Esophagus squamous epithelium (tissue), 5 donors: Measurements from ENCODE around the gene SHISA8. TPM values are rescaled to one million over a fixed set of nuclear protein-coding genes. Genes with fewer than 3 reads are reported as not detected.

Experiments used
- DNase-seq: peaks from one replicate; lab custom pipeline; 2025; lab: John Stamatoyannopoulos, UW
- H3K27ac ChIP-seq, 4 donors: fragments of 200-600 bp; sonication (generic); one replicate each; pipeline ENCODE4 v1.5.1; 2016 to 2019; ENCODE audit warnings: mild to moderate bottlenecking in 1 of 4
- H3K27me3 ChIP-seq, 4 donors: fragments of 200-600 bp; sonication (generic); 1 replicate in 3 of 4; 2 replicates in 1 of 4; pipeline versions ENCODE4 v1.5.1 to v1.6.0; 2017 to 2021; ENCODE audit warnings: antibody characterized with exemption in 1 of 4
- H3K36me3 ChIP-seq, 3 donors: fragments of 200-600 bp; sonication (generic); one replicate each; pipeline ENCODE4 v1.5.1; 2016 to 2019
- H3K4me1 ChIP-seq, 3 donors: fragments of 200-600 bp; sonication (generic); one replicate each; pipeline ENCODE4 v1.5.1; 2017 to 2019
- H3K4me3 ChIP-seq, 4 donors: fragments of 200-600 bp; sonication (generic); 1 replicate in 3 of 4; 2 replicates in 1 of 4; pipeline ENCODE4 v1.5.1; 2016 to 2019; ENCODE audit warnings: mild to moderate bottlenecking in 2 of 4, moderate library complexity in 1 of 4
- H3K9me3 ChIP-seq, 3 donors: fragments of 200-600 bp; sonication (generic); one replicate each; pipeline ENCODE4 v1.5.1; 2016 to 2019
- POLR2A ChIP-seq, 4 donors: fragments of 450-650 bp; IDR thresholded peaks; one replicate each; pipeline ENCODE4 v1.6.1; 2017; ENCODE audit warnings: antibody characterized with exemption in 4 of 4, mild to moderate bottlenecking in 4 of 4, moderate library complexity in 3 of 4
- WGBS, 2 donors: methylation state at CpG; one replicate each; pipeline ENCODE4 v1.1.5; 2018; 5-methylcytosine and 5-hydroxymethylcytosine counted together
- intact Hi-C: fragments of 100-400 bp; cut with DNase I; formaldehyde crosslinking; loops from one replicate; pipeline ENCODE4 v1.15.0; 2022
- total RNA-seq, 4 donors: library from RNA; depleted of rRNA; stranded (reverse); fragments of >200 nt; gene quantifications; one replicate each; pipeline ENCODE4 v1.1.0, GENCODE V29; 2016
- TF ChIP-seq, protein P1 (sequence below), 6 experiments: fragments of 450-650 bp in 4 of 6; fragments of 200-600 bp in 2 of 6; sonication (generic) in 2 of 6; IDR thresholded peaks; one replicate each; pipeline ENCODE4 v1.5.1; 2016 to 2019; ENCODE audit warnings: antibody characterized with exemption in 6 of 6, mild to moderate bottlenecking in 4 of 6, moderate library complexity in 4 of 6
- donor health status: DM: yes; HTN: yes; CAD: no.

SHISA8 gene
- not detected for total RNA-seq

DNA sequence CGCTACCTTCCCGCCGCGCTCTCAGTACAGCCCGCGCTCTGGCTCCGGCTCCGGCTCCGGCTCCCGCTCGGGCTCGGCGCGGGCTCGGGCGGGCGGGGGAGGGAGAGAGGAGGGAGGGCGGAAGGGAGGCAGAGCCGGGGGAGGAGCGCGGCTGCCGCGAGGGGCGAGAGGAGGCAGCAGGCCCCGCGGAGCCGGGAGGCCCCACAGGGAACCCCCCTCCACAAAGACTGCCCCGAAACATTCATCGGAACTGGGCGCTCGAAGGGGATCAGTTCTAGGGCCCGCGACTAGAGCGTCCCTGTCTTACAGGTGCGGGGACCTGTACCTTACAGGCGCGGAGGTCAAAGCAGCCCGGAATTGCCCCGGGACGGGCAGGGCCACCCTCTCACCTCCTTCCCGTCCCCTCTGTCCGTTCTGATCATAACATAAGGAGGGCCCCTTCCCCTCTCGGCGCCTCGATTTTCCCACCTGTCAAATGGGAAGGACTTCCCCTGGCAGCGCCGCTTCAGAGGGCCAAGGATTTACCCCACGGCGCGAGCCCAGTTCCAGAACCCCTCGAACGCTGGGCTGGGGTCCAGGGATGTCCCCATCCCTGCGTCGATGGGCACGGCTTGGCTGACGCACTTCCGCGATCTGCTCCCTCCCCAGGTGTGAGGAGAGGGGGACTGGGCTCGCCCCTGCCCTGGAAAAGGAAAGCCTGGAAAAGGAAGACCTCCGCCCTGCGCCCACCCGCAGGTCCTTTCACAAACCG lies at the start of gene SHISA8:
Gene SHISA8 (minus strand): TSS at position 40 of the 751 bp plus-strand sequence. CDS start 407 bp downstream, outside the sequence.
- DNase-seq: no peak
- Histone ChIP-seq H3K27me3 (peaks cover 29 to 100% (median 41%) of the 10 kb centered on the region in 4 donors), H3K4me3 (peak within 1 kb of the TSS; percentile 25 to 68 (median 40)), H3K4me1 (peaks cover 34 to 62% (median 45%) of the 10 kb centered on the region in 3 donors), H3K9me3 (no peaks in the 10 kb centered on the region), H3K36me3 (no peaks in the 10 kb centered on the region), H3K27ac (no peak within 1 kb of the TSS)
- 0 to 82% methylated on average over 2 to 3 of the region's 63 CpGs for WGBS, 2 donors
- intact Hi-C loops: no loop called here
- TF ChIP-seq, protein P1, sequence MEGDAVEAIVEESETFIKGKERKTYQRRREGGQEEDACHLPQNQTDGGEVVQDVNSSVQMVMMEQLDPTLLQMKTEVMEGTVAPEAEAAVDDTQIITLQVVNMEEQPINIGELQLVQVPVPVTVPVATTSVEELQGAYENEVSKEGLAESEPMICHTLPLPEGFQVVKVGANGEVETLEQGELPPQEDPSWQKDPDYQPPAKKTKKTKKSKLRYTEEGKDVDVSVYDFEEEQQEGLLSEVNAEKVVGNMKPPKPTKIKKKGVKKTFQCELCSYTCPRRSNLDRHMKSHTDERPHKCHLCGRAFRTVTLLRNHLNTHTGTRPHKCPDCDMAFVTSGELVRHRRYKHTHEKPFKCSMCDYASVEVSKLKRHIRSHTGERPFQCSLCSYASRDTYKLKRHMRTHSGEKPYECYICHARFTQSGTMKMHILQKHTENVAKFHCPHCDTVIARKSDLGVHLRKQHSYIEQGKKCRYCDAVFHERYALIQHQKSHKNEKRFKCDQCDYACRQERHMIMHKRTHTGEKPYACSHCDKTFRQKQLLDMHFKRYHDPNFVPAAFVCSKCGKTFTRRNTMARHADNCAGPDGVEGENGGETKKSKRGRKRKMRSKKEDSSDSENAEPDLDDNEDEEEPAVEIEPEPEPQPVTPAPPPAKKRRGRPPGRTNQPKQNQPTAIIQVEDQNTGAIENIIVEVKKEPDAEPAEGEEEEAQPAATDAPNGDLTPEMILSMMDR (IDR thresholded peaks at IDR 0.05): no peak

DNA sequence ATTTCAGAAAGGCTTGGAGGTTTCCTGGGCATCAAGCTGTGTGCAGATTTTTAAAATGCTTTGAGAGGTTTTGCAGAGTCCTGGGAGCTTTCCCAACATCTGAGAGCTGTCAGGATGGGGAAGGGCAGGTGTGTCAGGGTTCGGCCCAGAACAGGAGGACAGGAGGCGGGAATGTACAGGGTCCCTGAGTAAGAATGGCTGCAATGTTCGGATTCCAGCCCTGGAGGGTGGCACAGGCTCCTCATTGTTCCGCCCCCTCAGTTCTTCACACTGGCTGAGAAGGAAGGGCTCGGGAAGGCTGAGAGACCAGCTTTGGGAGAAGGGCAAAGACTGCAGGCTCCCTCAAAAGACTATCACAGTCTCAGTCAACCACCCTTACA lies 49.2 kb upstream of the SHISA8 start:
- Histone ChIP-seq H3K36me3 (no peaks in the 10 kb centered on the region), H3K9me3 (no peaks in the 10 kb centered on the region), H3K4me1 (no peaks in the 10 kb centered on the region), H3K4me3 (no peak overlapping the region), H3K27me3 (peaks cover 0 to 2% (median 0%) of the 10 kb centered on the region in 4 donors), H3K27ac (no peak overlapping the region)
- DNase-seq: no peak
- 43 to 60% methylated on average over 3 to 4 of the region's 5 CpGs for WGBS, 2 donors
- intact Hi-C loops: no loop called here
- TF ChIP-seq, protein P1 (IDR thresholded peaks at IDR 0.05): no peak
- TF ChIP-seq POLR2A (IDR thresholded peaks at IDR 0.05): no peak

DNA sequence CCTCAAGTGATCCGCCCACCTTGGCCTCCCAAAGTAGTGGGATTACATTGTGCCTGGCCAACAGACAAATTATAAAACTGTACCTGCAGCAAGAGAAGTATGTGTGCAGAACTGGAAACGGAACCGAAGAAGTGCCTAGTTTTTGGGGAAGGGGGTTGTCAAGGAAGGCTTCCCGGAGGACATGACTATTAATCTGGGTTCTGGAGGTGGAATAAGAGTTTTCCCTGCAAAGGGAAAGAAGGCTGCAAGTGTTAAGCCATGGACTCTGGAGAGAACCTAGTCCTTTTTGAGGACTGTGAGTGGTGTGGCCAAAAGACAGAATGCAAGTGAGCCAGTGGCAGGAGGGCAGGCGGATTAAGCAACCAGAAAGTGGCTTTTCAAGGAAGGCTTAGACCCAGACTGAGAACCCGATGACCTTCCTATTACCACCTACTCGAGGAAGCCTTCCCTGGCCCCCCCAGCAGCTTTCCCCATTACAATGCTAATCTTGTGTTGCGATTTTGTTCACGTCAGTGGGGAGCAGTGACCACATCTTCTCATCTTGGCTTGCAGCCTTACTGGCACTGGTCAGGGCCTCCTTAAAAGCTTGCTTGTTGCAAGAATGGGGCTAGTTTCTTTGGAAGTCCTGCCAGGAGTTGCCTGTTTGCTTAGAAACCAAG lies 48.7 kb upstream of the SHISA8 start:
- intact Hi-C loops: no loop called here
- Histone ChIP-seq H3K4me1 (no peaks in the 10 kb centered on the region), H3K9me3 (no peaks in the 10 kb centered on the region), H3K27ac (no peak overlapping the region), H3K27me3 (no peaks in the 10 kb centered on the region), H3K36me3 (no peaks in the 10 kb centered on the region), H3K4me3 (no peak overlapping the region)
- TF ChIP-seq, protein P1 (IDR thresholded peaks at IDR 0.05): no peak
- no peak for TF ChIP-seq POLR2A (IDR thresholded peaks at IDR 0.05)
- no peak for DNase-seq
- 67 to 73% methylated on average over 7 to 9 of the region's 9 CpGs for WGBS, 2 donors

GRCh38 chr22:41957941-41958556 lies 43.2 kb upstream of the SHISA8 start:
- no peak for DNase-seq
- Histone ChIP-seq H3K36me3 (no peaks in the 10 kb centered on the region), H3K4me1 (peaks cover 6 to 10% (median 8%) of the 10 kb centered on the region in 3 donors), H3K27me3 (no peaks in the 10 kb centered on the region), H3K9me3 (no peaks in the 10 kb centered on the region), H3K4me3 (peak overlapping the region in 3 of 4 donors; percentile 30 to 57 (median 30)), H3K27ac (no peak overlapping the region)
- TF ChIP-seq POLR2A (IDR thresholded peaks at IDR 0.05): no peak
- TF ChIP-seq, protein P1 (IDR thresholded peaks at IDR 0.05): no peak
- intact Hi-C loops: loop anchor here (10.0 kb wide), 1 partner anchor 497 kb away; no protein-coding TSS in a partner anchor
- WGBS, 2 donors: 50 to 65% methylated on average over 2 to 11 of the region's 23 CpGs
